OCI-LY7 (cell line): ENCODE measurements around the gene CERS6.

Source experiments
- EZH2phosphoT487 ChIP-seq: fragments of 200-600 bp; sonication (generic); IDR thresholded peaks from 2 replicates; pipeline ENCODE4 v1.6.1; 2018; ENCODE audit warnings: low read depth, borderline replicate concordance, mild to moderate bottlenecking, mixed run types, antibody characterized with exemption, low read length, moderate library complexity, mixed read lengths
- TF ChIP-seq, protein P1 (sequence below): fragments of 200-600 bp; sonication (generic); conservative IDR thresholded peaks from 2 replicates; pipeline ENCODE4 v1.5.1; 2014; ENCODE audit warnings: mild to moderate bottlenecking, antibody characterized with exemption, low read length, moderate library complexity, mixed read lengths

- TF ChIP-seq, protein P1, sequence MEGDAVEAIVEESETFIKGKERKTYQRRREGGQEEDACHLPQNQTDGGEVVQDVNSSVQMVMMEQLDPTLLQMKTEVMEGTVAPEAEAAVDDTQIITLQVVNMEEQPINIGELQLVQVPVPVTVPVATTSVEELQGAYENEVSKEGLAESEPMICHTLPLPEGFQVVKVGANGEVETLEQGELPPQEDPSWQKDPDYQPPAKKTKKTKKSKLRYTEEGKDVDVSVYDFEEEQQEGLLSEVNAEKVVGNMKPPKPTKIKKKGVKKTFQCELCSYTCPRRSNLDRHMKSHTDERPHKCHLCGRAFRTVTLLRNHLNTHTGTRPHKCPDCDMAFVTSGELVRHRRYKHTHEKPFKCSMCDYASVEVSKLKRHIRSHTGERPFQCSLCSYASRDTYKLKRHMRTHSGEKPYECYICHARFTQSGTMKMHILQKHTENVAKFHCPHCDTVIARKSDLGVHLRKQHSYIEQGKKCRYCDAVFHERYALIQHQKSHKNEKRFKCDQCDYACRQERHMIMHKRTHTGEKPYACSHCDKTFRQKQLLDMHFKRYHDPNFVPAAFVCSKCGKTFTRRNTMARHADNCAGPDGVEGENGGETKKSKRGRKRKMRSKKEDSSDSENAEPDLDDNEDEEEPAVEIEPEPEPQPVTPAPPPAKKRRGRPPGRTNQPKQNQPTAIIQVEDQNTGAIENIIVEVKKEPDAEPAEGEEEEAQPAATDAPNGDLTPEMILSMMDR = no peak
- TF ChIP-seq EZH2phosphoT487 = no peak
Observed at GRCh38 chr2:168422584-168422983, 33.5 kb upstream of the CERS6 start.
